Activated CD4-positive, alpha-beta T cell treated with anti-CD3 and anti-CD28 coated beads, Interleukin-2, Interleukin-6, amounts not matched to agents 100 ng/mL and 50 ng/mL, durations not matched to agents 16 hours and 8 hours (primary cell): ENCODE data around the gene ZBTB18.
"Not testable (repeated sequence)": the region's sequence is repeated elsewhere in the genome, so short reads cannot be mapped to it uniquely, and the experiment has no call there.

Experiments
- DNase-seq: peaks from one replicate; pipeline ENCODE4 v3.0.0-alpha.2; 2020

Gene ZBTB18

GRCh38 chr1:244042293-244042692, 8.8 kb upstream of the ZBTB18 start:
- no peak for DNase-seq

- no peak for DNase-seq
These were observed 6.7 kb upstream of the ZBTB18 start for GRCh38 chr1:244044423-244044822.

GRCh38 chr1:244046254-244046653, 4.8 kb upstream of the ZBTB18 start:
- not testable (repeated sequence) for DNase-seq

- peak; percentile 20 for DNase-seq
These were observed 4.0 kb upstream of the ZBTB18 start for GRCh38 chr1:244046907-244047611.

- peak; percentile 69 for DNase-seq
These were observed 3.3 kb upstream of the ZBTB18 start for GRCh38 chr1:244047621-244048255.

- peak; percentile 98 for DNase-seq
These were observed 2.6 kb upstream of the ZBTB18 start for GRCh38 chr1:244048256-244049161.

GRCh38 chr1:244049162-244050013, 1.7 kb upstream of the ZBTB18 start:
- DNase-seq: peak; percentile 27

GRCh38 chr1:244050014-244050834, 859 bp upstream of the ZBTB18 start:
- DNase-seq: no peak

- DNase-seq: no peak
These were observed 1.1 kb downstream of the ZBTB18 start for GRCh38 chr1:244052016-244052727.

GRCh38 chr1:244052728-244053312, 1.7 kb downstream of the ZBTB18 start:
- DNase-seq: no peak

- DNase-seq: no peak
These were observed 2.7 kb downstream of the ZBTB18 start for GRCh38 chr1:244053831-244054230.

- no peak for DNase-seq
These were observed 3.3 kb downstream of the ZBTB18 start for GRCh38 chr1:244054247-244054923.

GRCh38 chr1:244054924-244055263, 3.8 kb downstream of the ZBTB18 start:
- no peak for DNase-seq

GRCh38 chr1:244056577-244056976, 5.5 kb downstream of the ZBTB18 start:
- DNase-seq: no peak

GRCh38 chr1:244057474-244058385, 6.6 kb downstream of the ZBTB18 start:
- no peak for DNase-seq

GRCh38 chr1:244060117-244060516, 9.0 kb downstream of the ZBTB18 start:
- DNase-seq: no peak

GRCh38 chr1:244060686-244061085, 9.6 kb downstream of the ZBTB18 start:
- DNase-seq: no peak

GRCh38 chr1:244062156-244062725, 11.2 kb downstream of the ZBTB18 start:
- no peak for DNase-seq

- no peak for DNase-seq
These were observed 12.4 kb downstream of the ZBTB18 start for GRCh38 chr1:244063498-244063897.
